Heart left ventricle (tissue), 13 donors: ENCODE measurements around the gene YIPF3.

Experiments
- CTCF ChIP-seq, 12 donors: fragments of 200-600 bp; sonication (generic) in 4 of 12; IDR thresholded peaks; one replicate each; pipeline versions ENCODE4 v1.5.0 to v1.8.0; 2018 to 2022; ENCODE audit warnings: antibody characterized with exemption in 12 of 12, mild to moderate bottlenecking in 5 of 12
- POLR2A ChIP-seq, 2 donors: fragments of 450-650 bp; IDR thresholded peaks; one replicate each; pipeline ENCODE4 v1.6.1; 2017; ENCODE audit warnings: antibody characterized with exemption in 2 of 2, mild to moderate bottlenecking in 2 of 2, moderate library complexity in 2 of 2
- donor health status: ischemic (EF 13 %, LVEDD 7.1; RV severe dilation, severe dysfunction).
- donor health status: DM: no; HTN: yes; CAD: no.
- donor health status: DM: no; HTN: no; CAD: no.
- donor health status: ischemic (EF 25% LVEDD 6.9; RV normal size, moderate dysfunction).
- donor health status: ischemic (EF 25% LVEDD 5.7; RV mildly dilated, moderate dysfunction).
- donor health status: ischemic (EF 35%, LVEDD 5.7; RV mildly dilated, moderate dysfunction).
- donor health status: nonischemic (EF 11% LVEDD 7.7; RV severe dilation, severe dysfunction).
- donor health status: DM: yes; HTN: yes; CAD: no.
- donor health status: PGD.
- donor health status: ischemic (EF 29% LVEDD 5.4; RV normal size, mild dysfunction).
- donor health status: nonischemic (EF 23%, LVEDD 6.1; RV moderate dilation, normal function).

- TF ChIP-seq CTCF (IDR thresholded peaks at IDR 0.05) = peak in 5 of 12 donors; percentile 13 to 23 (median 14)
- TF ChIP-seq POLR2A (IDR thresholded peaks at IDR 0.05) = no peak
Measured at GRCh38 chr6:43495409-43495941, 21.3 kb downstream of the YIPF3 start.
